CD14-positive monocyte (primary cell): Measurements from ENCODE around the gene KHK. TPM values are rescaled to one million over a fixed set of nuclear protein-coding genes. Genes with fewer than 3 reads are reported as not detected.
"Not testable (repeated sequence)": the region's sequence is repeated elsewhere in the genome, so short reads cannot be mapped to it uniquely, and the experiment has no call there.

ENCODE experiments used
- DNase-seq, 3 donors: peaks; one replicate each; pipeline ENCODE4 v3.0.0-alpha.2; 2011 to 2022
- H2AFZ ChIP-seq: 2 replicates; pipeline ENCODE4 v1.6.0; 2012; ENCODE audit warnings: mild to moderate bottlenecking, low read depth, low read length, inconsistent platforms; ENCODE audit not compliant: insufficient read depth, poor library complexity, severe bottlenecking
- H3K27ac ChIP-seq, 2 donors: 1 replicate in 1 of 2; 2 replicates in 1 of 2; pipeline ENCODE4 v1.5.1; 2012 to 2013; ENCODE audit warnings: low read length in 2 of 2, control low read depth in 1 of 2, inconsistent platforms in 1 of 2, low read depth in 1 of 2, mild to moderate bottlenecking in 1 of 2
- H3K27me3 ChIP-seq, 2 donors: one replicate each; pipeline versions ENCODE4 v1.6.0 to v1.6.1; 2011 to 2013; ENCODE audit warnings: low read length in 2 of 2; ENCODE audit not compliant: control insufficient read depth in 2 of 2, insufficient read depth in 2 of 2
- H3K36me3 ChIP-seq, 2 donors: replicated peaks in 1 of 2; 1 replicate in 1 of 2; 2 replicates in 1 of 2; pipeline versions ENCODE4 v1.5.1 to v1.6.1; 2012 to 2013; ENCODE audit warnings: low read length in 2 of 2, control low read depth in 1 of 2, inconsistent platforms in 1 of 2, mild to moderate bottlenecking in 1 of 2; ENCODE audit not compliant: insufficient read depth in 2 of 2, control insufficient read depth in 1 of 2
- H3K4me1 ChIP-seq, 2 donors: 1 replicate in 1 of 2; 2 replicates in 1 of 2; pipeline versions ENCODE4 v1.5.1 to v1.6.1; 2012 to 2013; ENCODE audit warnings: low read length in 2 of 2, control low read depth in 1 of 2, inconsistent platforms in 1 of 2, mild to moderate bottlenecking in 1 of 2, moderate library complexity in 1 of 2; ENCODE audit not compliant: insufficient read depth in 2 of 2, control insufficient read depth in 1 of 2
- H3K4me2 ChIP-seq: replicated peaks from 2 replicates; pipeline ENCODE3; 2012; ENCODE audit warnings: low read length, moderate library complexity, mild to moderate bottlenecking; ENCODE audit not compliant: poor library complexity, severe bottlenecking; ENCODE audit errors: extremely low read depth
- H3K4me3 ChIP-seq, 3 experiments: fragments of 200-600 bp in 1 of 3; sonication (generic) in 1 of 3; replicated peaks in 1 of 3; 1 replicate in 2 of 3; 2 replicates in 1 of 3; pipeline ENCODE4 v1.5.1; 2011 to 2013; ENCODE audit warnings: low read length in 3 of 3, mild to moderate bottlenecking in 3 of 3, control low read depth in 2 of 3, low read depth in 2 of 3, inconsistent platforms in 1 of 3, moderate library complexity in 1 of 3
- H3K79me2 ChIP-seq: 2 replicates; pipeline ENCODE4 v1.6.0; 2012; ENCODE audit warnings: mild to moderate bottlenecking, control low read depth, inconsistent platforms, low read length, moderate library complexity; ENCODE audit not compliant: insufficient read depth
- H3K9ac ChIP-seq: 2 replicates; pipeline ENCODE4 v1.6.0; 2017; ENCODE audit warnings: low read length, mild to moderate bottlenecking; ENCODE audit not compliant: insufficient read depth, poor library complexity, severe bottlenecking
- H3K9me3 ChIP-seq, 2 donors: replicated peaks in 1 of 2; 1 replicate in 1 of 2; 2 replicates in 1 of 2; pipeline versions ENCODE4 v1.5.1 to v1.6.1; 2012 to 2013; ENCODE audit warnings: low read length in 2 of 2, control low read depth in 1 of 2; ENCODE audit not compliant: control insufficient read depth in 1 of 2, insufficient read depth in 1 of 2
- H4K20me1 ChIP-seq: 2 replicates; pipeline ENCODE4 v1.6.0; 2012; ENCODE audit warnings: mild to moderate bottlenecking, low read length, control low read depth, moderate library complexity; ENCODE audit not compliant: insufficient read depth
- H3K27ac Mint-ChIP-seq, 7 donors: one replicate each; pipeline ENCODE4 v1.8.0; 2020; ENCODE audit warnings: mild to moderate bottlenecking in 7 of 7, mixed read lengths in 7 of 7, moderate library complexity in 6 of 7, inconsistent platforms in 2 of 7
- H3K27me3 Mint-ChIP-seq, 3 donors: one replicate each; pipeline ENCODE4 v1.8.0; 2021 to 2022; ENCODE audit warnings: low read depth in 3 of 3, mild to moderate bottlenecking in 3 of 3, mixed read lengths in 3 of 3, moderate library complexity in 3 of 3, inconsistent platforms in 1 of 3
- H3K36me3 Mint-ChIP-seq, 2 donors: one replicate each; pipeline ENCODE4 v1.8.0; 2020; ENCODE audit warnings: mixed read lengths in 2 of 2, inconsistent platforms in 1 of 2, mild to moderate bottlenecking in 1 of 2
- H3K4me1 Mint-ChIP-seq: one replicate; pipeline ENCODE4 v1.8.0; 2020; ENCODE audit warnings: mild to moderate bottlenecking, mixed read lengths
- H3K4me3 Mint-ChIP-seq, 2 donors: one replicate each; pipeline ENCODE4 v1.8.0; 2020; ENCODE audit warnings: mild to moderate bottlenecking in 2 of 2, mixed read lengths in 2 of 2, moderate library complexity in 1 of 2
- H3K9me3 Mint-ChIP-seq, 7 donors: one replicate each; pipeline ENCODE4 v1.8.0; 2020 to 2022; ENCODE audit warnings: mixed read lengths in 7 of 7, mild to moderate bottlenecking in 6 of 7, moderate library complexity in 6 of 7, inconsistent platforms in 2 of 7
- WGBS: methylation state at CpG from one replicate; pipeline ENCODE4 v1.1.5; 2013; ENCODE audit warnings: missing lambda C conversion rate; ENCODE audit not compliant: insufficient coverage; 5-methylcytosine and 5-hydroxymethylcytosine counted together
- intact Hi-C, 2 donors: fragments of 100-400 bp; cut with micrococcal nuclease; formaldehyde crosslinking; loops; one replicate each; pipeline versions ENCODE4 v1.15.0 to v1.15.1; 2023
- polyA plus RNA-seq, 3 donors: library from polyadenylated mRNA; depleted of rRNA in 1 of 3; unstranded in 2 of 3; stranded (reverse) in 1 of 3; fragments of 300-500 nt in 2 of 3; fragments of >200 nt in 1 of 3; fragmentation: Illumina TruSeq in 2 of 3; gene quantifications; 1 replicate in 2 of 3; 2 replicates in 1 of 3; pipeline ENCODE4 v1.2.3, GENCODE V29; 2012 to 2021
- TF ChIP-seq, protein P1 (sequence below): fragments of 200-600 bp; IDR thresholded peaks from one replicate; pipeline ENCODE4 v1.8.0; 2022; ENCODE audit warnings: antibody characterized with exemption, mild to moderate bottlenecking

The KHK gene
- polyA plus RNA-seq, 3 donors, result 3.4 to 7.3 (median 6.6) TPM

DNA sequence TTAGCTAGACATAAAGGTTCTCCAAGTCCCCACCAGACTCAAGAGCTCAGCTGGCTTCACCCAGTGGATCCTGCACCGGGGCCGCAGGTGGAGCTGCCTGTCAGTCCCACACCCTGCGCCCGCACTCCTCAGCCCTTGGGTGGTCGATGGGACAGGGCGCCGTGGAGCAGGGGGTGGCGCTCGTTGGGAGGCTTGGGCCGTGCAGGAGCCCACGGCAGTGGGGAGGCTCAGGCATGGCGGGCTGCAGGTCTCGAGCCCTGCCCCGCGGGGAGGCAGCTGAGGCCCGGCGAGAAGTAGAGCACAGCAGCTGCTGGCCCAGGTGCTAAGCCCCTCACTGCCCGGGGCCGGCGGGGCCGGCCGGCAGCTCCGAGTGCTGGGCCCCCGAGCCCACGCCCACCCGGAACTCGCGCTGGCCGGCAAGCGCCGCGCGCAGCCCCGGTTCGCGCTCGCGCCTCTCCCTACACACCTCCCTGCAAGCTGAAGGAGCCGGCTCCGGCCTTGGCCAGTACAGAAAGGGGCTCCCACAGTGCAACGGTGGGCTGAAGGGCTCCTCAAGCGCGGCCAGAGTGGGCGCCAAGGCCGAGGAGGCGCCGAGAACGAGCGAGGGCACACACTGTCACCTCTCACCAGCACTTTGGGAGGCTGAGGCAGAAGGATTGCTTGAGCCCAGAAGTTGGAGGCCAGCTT lies 25.0 kb downstream of the KHK start:
- H4K20me1 ChIP-seq, H3K27ac ChIP-seq, H3K27me3 ChIP-seq, H3K27ac Mint-ChIP-seq, H3K9ac ChIP-seq, H2AFZ ChIP-seq, DNase-seq, H3K36me3 ChIP-seq, H3K27me3 Mint-ChIP-seq, H3K9me3 Mint-ChIP-seq, H3K4me3 ChIP-seq, H3K79me2 ChIP-seq, H3K4me1 ChIP-seq, intact Hi-C loops, H3K4me2 ChIP-seq, H3K4me3 Mint-ChIP-seq, H3K9me3 ChIP-seq, H3K4me1 Mint-ChIP-seq, H3K36me3 Mint-ChIP-seq: not testable (repeated sequence)
- WGBS, result 96% methylated on average over 33 of the region's 49 CpGs

DNA sequence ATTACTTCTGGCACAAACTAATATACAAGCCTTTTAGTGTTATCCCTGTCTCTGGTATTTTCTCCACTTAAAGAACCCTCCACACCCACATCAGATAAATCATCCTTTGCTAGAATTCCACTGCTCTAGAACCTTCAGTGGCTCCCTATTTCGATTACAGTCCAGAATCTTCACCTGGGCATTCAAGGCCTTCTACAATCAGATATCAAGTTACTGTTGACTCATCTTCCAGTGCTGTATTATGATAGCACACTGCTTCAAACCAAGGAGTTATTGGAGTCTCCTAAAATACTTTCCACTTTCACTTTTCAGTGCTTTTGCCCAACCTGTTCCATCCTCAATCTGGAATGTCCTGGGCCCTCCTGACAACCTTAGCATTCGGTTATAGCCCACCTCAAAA lies 28.9 kb downstream of the KHK start:
- no peaks in the 10 kb centered on the region for H3K79me2 ChIP-seq
- peaks cover 9 to 14% of the 10 kb centered on the region in 2 donors for H3K4me1 ChIP-seq
- Mint-ChIP-seq H3K4me3 (no peak overlapping the region), H3K27ac (peak overlapping the region in 1 of 7 donors; percentile 30), H3K9me3 (peaks cover 0 to 7% (median 5%) of the 10 kb centered on the region in 7 donors), H3K27me3 (peaks cover 24 to 30% (median 26%) of the 10 kb centered on the region in 3 donors), H3K36me3 (peaks cover 3 to 4% of the 10 kb centered on the region in 2 donors), H3K4me1 (peaks cover 12% of the 10 kb centered on the region)
- intact Hi-C loops, result no loop called here
- H3K4me3 ChIP-seq, result no peak overlapping the region
- H4K20me1 ChIP-seq, result no peaks in the 10 kb centered on the region
- no peak for DNase-seq
- no peak overlapping the region for H3K9ac ChIP-seq
- H3K36me3 ChIP-seq, result no peaks in the 10 kb centered on the region
- H3K9me3 ChIP-seq, result no peaks in the 10 kb centered on the region
- H3K4me2 ChIP-seq, result no peak overlapping the region
- no peak overlapping the region for H3K27ac ChIP-seq
- no peak overlapping the region for H2AFZ ChIP-seq
- peaks cover 12 to 29% of the 10 kb centered on the region in 2 donors for H3K27me3 ChIP-seq
- WGBS, result 90% methylated on average over 2 of the region's 2 CpGs
- TF ChIP-seq, protein P1, sequence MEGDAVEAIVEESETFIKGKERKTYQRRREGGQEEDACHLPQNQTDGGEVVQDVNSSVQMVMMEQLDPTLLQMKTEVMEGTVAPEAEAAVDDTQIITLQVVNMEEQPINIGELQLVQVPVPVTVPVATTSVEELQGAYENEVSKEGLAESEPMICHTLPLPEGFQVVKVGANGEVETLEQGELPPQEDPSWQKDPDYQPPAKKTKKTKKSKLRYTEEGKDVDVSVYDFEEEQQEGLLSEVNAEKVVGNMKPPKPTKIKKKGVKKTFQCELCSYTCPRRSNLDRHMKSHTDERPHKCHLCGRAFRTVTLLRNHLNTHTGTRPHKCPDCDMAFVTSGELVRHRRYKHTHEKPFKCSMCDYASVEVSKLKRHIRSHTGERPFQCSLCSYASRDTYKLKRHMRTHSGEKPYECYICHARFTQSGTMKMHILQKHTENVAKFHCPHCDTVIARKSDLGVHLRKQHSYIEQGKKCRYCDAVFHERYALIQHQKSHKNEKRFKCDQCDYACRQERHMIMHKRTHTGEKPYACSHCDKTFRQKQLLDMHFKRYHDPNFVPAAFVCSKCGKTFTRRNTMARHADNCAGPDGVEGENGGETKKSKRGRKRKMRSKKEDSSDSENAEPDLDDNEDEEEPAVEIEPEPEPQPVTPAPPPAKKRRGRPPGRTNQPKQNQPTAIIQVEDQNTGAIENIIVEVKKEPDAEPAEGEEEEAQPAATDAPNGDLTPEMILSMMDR, result no peak
